Measurements from ENCODE around the gene ATOH8. TPM values are rescaled to one million over a fixed set of nuclear protein-coding genes. Genes with fewer than 3 reads are reported as not detected.

ATOH8 gene
- total RNA-seq, 3 donors from 2014 or later = 1.9 to 8.7 (median 2.8) TPM

DNA sequence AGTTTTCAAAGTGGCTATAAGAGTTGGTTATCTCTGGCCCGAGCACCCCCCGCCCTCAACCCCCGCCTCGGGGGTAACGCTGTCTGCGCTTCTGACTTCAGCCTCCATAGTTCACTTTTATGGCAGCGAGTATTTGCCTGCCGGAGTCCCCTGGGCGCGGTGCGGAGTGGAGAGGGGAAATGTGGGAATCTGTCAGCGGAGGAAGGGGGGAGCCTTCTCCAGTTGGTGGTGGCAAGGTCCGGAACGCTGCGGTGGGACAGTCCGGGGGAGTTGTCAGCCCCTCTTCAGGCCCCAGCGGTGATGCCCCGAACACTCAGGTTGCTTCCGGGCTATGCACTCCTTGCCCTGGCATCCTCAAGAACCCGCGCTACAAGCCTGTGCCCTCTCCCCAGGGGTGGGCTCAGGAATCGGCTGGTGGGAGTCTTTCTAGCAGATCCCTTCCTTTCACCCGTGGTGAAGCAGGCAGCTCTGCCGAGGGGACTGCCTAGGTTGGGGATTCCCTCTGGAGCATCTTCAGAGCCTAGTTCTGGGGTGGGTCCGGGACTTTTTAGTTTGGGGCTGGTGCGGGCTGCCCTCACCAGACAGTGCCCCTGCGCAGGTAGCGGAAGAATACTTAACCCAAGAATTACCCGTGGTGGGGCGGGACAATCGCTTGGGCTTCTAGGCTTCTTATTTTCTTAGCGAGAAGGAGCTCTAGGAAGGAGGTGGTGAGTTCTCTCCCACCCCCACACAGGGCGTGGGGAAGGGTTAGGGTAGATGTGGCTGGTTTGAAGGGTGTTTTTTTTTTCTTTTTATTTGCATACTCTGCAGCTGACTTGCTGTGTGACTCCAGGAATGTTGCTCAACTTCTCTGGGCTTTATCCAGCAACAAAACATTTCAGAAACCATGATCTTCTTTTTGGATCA is 1.6 kb downstream of the ATOH8 start:
- no peaks in the 10 kb centered on the region for H3K9me3 ChIP-seq
- TF ChIP-seq, protein P1, sequence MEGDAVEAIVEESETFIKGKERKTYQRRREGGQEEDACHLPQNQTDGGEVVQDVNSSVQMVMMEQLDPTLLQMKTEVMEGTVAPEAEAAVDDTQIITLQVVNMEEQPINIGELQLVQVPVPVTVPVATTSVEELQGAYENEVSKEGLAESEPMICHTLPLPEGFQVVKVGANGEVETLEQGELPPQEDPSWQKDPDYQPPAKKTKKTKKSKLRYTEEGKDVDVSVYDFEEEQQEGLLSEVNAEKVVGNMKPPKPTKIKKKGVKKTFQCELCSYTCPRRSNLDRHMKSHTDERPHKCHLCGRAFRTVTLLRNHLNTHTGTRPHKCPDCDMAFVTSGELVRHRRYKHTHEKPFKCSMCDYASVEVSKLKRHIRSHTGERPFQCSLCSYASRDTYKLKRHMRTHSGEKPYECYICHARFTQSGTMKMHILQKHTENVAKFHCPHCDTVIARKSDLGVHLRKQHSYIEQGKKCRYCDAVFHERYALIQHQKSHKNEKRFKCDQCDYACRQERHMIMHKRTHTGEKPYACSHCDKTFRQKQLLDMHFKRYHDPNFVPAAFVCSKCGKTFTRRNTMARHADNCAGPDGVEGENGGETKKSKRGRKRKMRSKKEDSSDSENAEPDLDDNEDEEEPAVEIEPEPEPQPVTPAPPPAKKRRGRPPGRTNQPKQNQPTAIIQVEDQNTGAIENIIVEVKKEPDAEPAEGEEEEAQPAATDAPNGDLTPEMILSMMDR (IDR thresholded peaks at IDR 0.05) = no peak
- ATAC-seq (no peak), DNase-seq (peak in 1 of 3 donors; percentile 45)
- peaks cover 34% of the 10 kb centered on the region for H3K4me1 ChIP-seq (ENCODE audit: low read depth)
- H3K4me3 ChIP-seq = peak overlapping the region; percentile 31
- H3K36me3 ChIP-seq (ENCODE audit: low read depth) = no peaks in the 10 kb centered on the region
- intact Hi-C loops (cut with DNase I, micrococcal nuclease) = no loop called here

DNA sequence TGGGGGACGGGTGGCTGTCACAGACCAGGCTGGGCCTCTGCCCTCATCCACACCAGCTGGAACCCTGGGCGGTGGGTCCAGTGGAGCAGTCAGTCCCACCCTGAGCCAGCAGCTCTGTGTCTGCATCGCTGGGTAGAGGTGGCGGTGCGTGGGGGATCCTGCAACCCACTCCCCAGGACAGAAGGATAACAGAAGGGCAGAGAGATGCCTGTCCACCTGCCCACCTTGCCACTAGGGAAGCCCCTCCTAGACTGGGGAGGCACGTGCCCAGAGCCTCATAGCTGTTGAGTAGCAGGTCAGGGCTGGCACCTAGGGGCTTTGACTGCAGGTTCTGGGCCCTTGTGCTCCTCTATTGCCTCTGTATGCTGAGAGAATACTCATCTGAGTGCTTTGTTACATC is 2.4 kb downstream of the ATOH8 start:
- Histone ChIP-seq H3K4me3 (no peak overlapping the region), H3K36me3 (ENCODE audit: low read depth) (no peaks in the 10 kb centered on the region), H3K4me1 (ENCODE audit: low read depth) (peaks cover 34% of the 10 kb centered on the region), H3K9me3 (no peaks in the 10 kb centered on the region)
- peak in 1 of 3 donors; percentile 47 for DNase-seq
- TF ChIP-seq, protein P1 (IDR thresholded peaks at IDR 0.05) = no peak
- no peak for ATAC-seq
- intact Hi-C loops (cut with DNase I, micrococcal nuclease) = no loop called here

DNA sequence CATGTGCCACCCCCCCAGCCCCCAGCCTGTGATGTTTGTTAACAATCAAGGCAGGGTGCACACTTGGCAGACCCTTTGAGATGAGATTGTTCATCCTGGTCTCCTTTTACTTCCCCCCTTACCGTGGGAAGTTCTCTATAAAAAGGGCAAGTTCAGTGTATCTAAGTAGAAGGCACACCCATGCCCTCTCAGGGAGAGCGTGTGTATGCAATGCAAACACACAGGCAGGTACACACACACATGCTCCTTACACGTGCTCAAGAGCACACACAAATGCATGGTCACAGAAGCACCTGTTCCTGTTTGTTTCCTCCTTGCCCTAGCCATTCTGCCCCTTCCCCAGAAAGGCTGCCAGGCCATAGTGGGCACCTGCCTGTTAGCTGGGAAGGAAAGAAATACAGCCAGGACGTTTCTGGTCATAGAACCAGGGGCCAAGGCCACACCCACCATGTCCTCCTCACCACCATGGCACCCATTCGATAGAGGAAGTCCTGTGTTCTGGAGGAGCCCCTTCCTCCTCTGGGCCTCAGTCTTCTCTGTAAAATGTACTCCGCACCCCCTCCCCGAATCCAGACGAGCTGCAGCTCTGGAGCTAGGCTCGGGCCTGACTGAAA is 3.1 kb downstream of the ATOH8 start:
- DNase-seq (peak in 2 of 3 donors; percentile 47 to 67), ATAC-seq (peak; percentile 77)
- no peaks in the 10 kb centered on the region for H3K9me3 ChIP-seq
- TF ChIP-seq, protein P1 (IDR thresholded peaks at IDR 0.05) = no peak
- peaks cover 34% of the 10 kb centered on the region for H3K4me1 ChIP-seq (ENCODE audit: low read depth)
- intact Hi-C loops (cut with DNase I, micrococcal nuclease) = no loop called here
- H3K36me3 ChIP-seq (ENCODE audit: low read depth) = no peaks in the 10 kb centered on the region
- H3K4me3 ChIP-seq = no peak overlapping the region

DNA sequence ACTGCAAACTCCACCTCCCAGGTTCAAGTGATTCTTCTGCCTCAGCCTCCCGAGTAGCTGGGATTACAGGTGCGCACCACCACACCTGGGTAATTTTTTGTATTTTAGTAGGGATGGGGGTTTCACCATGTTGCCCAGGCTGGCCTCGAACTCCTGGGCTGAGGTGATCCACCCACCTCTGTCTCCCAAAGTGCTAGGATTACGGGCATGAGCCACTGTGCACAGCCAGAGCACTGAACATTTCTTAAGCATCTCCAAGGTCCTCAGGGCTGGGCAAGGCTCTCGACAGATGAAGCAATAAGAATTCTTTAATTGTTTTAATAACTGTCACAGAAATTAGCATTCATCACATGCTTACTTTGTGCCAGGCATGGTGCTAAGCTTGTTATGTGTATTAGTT is 4.1 kb downstream of the ATOH8 start:
- TF ChIP-seq, protein P1 (IDR thresholded peaks at IDR 0.05) = no peak
- peaks cover 34% of the 10 kb centered on the region for H3K4me1 ChIP-seq (ENCODE audit: low read depth)
- H3K36me3 ChIP-seq (ENCODE audit: low read depth) = no peaks in the 10 kb centered on the region
- peak in 1 of 3 donors; percentile 4 for DNase-seq
- H3K9me3 ChIP-seq = no peaks in the 10 kb centered on the region
- intact Hi-C loops (cut with DNase I, micrococcal nuclease) = no loop called here
- ATAC-seq = no peak
- no peak overlapping the region for H3K4me3 ChIP-seq

DNA sequence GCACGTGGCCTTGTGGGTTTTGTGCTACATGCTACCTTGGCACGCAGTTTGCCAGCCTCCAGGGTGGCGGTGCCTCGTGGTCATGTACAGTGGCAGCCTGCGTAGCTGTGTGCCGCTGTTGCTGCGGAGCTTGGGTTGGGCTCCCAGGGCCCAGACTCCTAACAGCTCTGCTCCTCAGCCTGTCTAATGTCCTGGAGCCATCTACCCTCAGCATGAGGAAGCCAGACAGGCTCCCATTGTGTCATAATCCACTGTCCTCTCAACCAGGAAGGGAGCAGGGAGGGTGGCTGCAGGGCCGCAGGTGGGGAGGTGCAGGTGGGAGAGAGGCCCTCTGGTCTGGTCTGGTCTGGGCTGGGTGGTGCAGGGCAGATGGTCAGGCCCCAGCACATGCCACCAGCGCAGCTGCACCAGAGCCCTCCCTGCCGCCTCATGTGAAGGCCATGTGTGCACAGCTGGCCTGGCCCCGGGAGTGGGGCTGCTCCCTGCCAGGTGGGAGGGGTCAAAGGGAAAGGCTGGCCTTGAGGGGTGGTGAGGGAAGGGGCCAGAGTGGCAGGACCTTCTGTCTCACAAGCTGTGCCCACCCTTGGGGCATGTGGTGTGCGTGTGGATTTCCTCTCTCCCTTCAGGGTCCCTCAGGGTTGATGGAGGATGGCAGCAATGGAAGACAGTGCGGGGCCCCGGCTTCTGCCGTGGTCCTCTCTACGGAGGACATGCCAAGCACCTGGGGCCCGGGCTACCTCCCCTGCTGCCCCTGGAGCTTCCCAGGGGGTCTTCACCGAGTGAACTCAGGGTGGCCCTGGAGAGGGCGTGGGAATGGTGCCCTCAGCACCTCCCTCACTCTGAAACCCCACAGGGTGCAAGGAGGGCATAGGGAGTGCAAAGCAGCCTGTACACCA is 4.8 kb downstream of the ATOH8 start:
- DNase-seq = peak in 2 of 3 donors; percentile 23 to 63
- peak; percentile 24 for ATAC-seq
- Histone ChIP-seq H3K4me3 (no peak overlapping the region), H3K4me1 (ENCODE audit: low read depth) (peaks cover 34% of the 10 kb centered on the region), H3K36me3 (ENCODE audit: low read depth) (no peaks in the 10 kb centered on the region), H3K9me3 (no peaks in the 10 kb centered on the region)
- intact Hi-C loops (cut with DNase I, micrococcal nuclease) = no loop called here
- TF ChIP-seq, protein P1 (IDR thresholded peaks at IDR 0.05) = no peak
